H1 (cell line): ENCODE measurements around the gene PDE8B. TPM values are rescaled to one million over a fixed set of nuclear protein-coding genes. Genes with fewer than 3 reads are reported as not detected.

Experiments used
- CTCF ChIA-PET: fragments of 300-600 bp; sonication (Branson Sonifier 250); formaldehyde crosslinking; loops from one replicate; lab custom pipeline; 2021; ENCODE audit not compliant: partially characterized antibody; lab: Charles Lee
- POLR2A ChIA-PET: fragments of 300-600 bp; sonication (Branson Sonifier 250); formaldehyde crosslinking; loops from one replicate; lab custom pipeline; 2021; ENCODE audit warnings: inconsistent platforms; ENCODE audit not compliant: partially characterized antibody; lab: Charles Lee
- DNase-seq, 2 experiments: peaks; one replicate each; pipeline versions ENCODE4 v3.0.0 to v3.0.0-alpha.2; 2010 to 2022; ENCODE audit warnings: low spot score in 2 of 2, low read depth in 1 of 2, mixed read lengths in 1 of 2
- FAIRE-seq: peaks from 2 replicates; lab custom pipeline; 2011; peaks lifted over from hg19 to GRCh38; lab: Jason Lieb, UNC
- H2AFZ ChIP-seq: 2 replicates; pipeline ENCODE4 v1.8.1; 2012; ENCODE audit warnings: low read length, inconsistent platforms
- H2AK5ac ChIP-seq: 2 replicates; pipeline ENCODE4 v1.6.1; 2013; ENCODE audit warnings: low read depth, low read length
- H2BK120ac ChIP-seq: replicated peaks from 2 replicates; pipeline ENCODE3; 2013; ENCODE audit warnings: low read depth, low read length, inconsistent platforms
- H2BK12ac ChIP-seq: 2 replicates; pipeline ENCODE4 v1.6.1; 2013; ENCODE audit warnings: low read depth, low read length
- H2BK15ac ChIP-seq: 2 replicates; pipeline ENCODE4 v1.6.1; 2013; ENCODE audit warnings: low read length
- H2BK20ac ChIP-seq: 2 replicates; pipeline ENCODE4 v1.6.1; 2013; ENCODE audit warnings: low read length
- H2BK5ac ChIP-seq: 2 replicates; pipeline ENCODE4 v1.6.1; 2013; ENCODE audit warnings: low read depth, low read length
- H3K14ac ChIP-seq: 2 replicates; pipeline ENCODE4 v1.6.1; 2013; ENCODE audit warnings: inconsistent platforms; ENCODE audit not compliant: insufficient read length
- H3K18ac ChIP-seq: 2 replicates; pipeline ENCODE4 v1.6.1; 2013; ENCODE audit warnings: low read length; ENCODE audit errors: extremely low read depth
- H3K23ac ChIP-seq: 2 replicates; pipeline ENCODE4 v1.6.1; 2013; ENCODE audit warnings: inconsistent platforms; ENCODE audit not compliant: insufficient read length
- H3K23me2 ChIP-seq: 2 replicates; pipeline ENCODE4 v1.6.1; 2013; ENCODE audit warnings: low read depth, low read length
- H3K27ac ChIP-seq: 2 replicates; pipeline ENCODE4 v1.6.1; 2011; ENCODE audit warnings: low read depth, low read length, inconsistent platforms
- H3K27me3 ChIP-seq, 4 experiments: replicated peaks in 1 of 4; 1 replicate in 1 of 4; 2 replicates in 3 of 4; pipeline versions ENCODE4 v1.6.1 to v1.8.1; 2011 to 2013; ENCODE audit warnings: low read length in 3 of 4, mild to moderate bottlenecking in 3 of 4, inconsistent platforms in 2 of 4, mixed read lengths in 2 of 4, moderate library complexity in 1 of 4; ENCODE audit not compliant: control insufficient read depth in 3 of 4, insufficient read depth in 3 of 4; ENCODE audit errors: extremely low read depth in 1 of 4
- H3K36me3 ChIP-seq, 4 experiments: 2 replicates each; pipeline versions ENCODE4 v1.6.1 to v1.8.1; 2011 to 2013; ENCODE audit warnings: mild to moderate bottlenecking in 4 of 4, low read length in 3 of 4, moderate library complexity in 2 of 4, control low read depth in 1 of 4, inconsistent platforms in 1 of 4; ENCODE audit not compliant: insufficient read depth in 4 of 4, control insufficient read depth in 2 of 4
- H3K4ac ChIP-seq: replicated peaks from 2 replicates; pipeline ENCODE3; 2013; ENCODE audit warnings: low read length, low read depth, mixed read lengths, inconsistent platforms; ENCODE audit not compliant: insufficient read length
- H3K4me1 ChIP-seq, 4 experiments: replicated peaks in 1 of 4; 1 replicate in 1 of 4; 2 replicates in 3 of 4; pipeline versions ENCODE4 v1.6.1 to v1.8.1; 2011 to 2013; ENCODE audit warnings: low read length in 3 of 4, inconsistent platforms in 2 of 4, mixed read lengths in 1 of 4; ENCODE audit not compliant: insufficient read depth in 4 of 4, control insufficient read depth in 3 of 4
- H3K4me2 ChIP-seq, 2 experiments: 2 replicates each; pipeline versions ENCODE4 v1.6.1 to v1.8.1; 2011 to 2013; ENCODE audit warnings: low read depth in 2 of 2, low read length in 2 of 2, control low read depth in 1 of 2, inconsistent platforms in 1 of 2, mild to moderate bottlenecking in 1 of 2; ENCODE audit not compliant: insufficient read depth in 1 of 2
- H3K4me3 ChIP-seq, 4 experiments: fragments of 200-600, 300-600 bp in 1 of 4; sonication (generic), shearing (Covaris generic), sonication (Bioruptor Twin) in 1 of 4; 2 replicates each; pipeline versions ENCODE4 v1.5.1 to v1.8.1; 2011 to 2016; ENCODE audit warnings: low read length in 4 of 4, low read depth in 3 of 4, control low read depth in 2 of 4, inconsistent platforms in 2 of 4, mild to moderate bottlenecking in 2 of 4, mixed read lengths in 1 of 4, moderate library complexity in 1 of 4; ENCODE audit not compliant: insufficient read depth in 2 of 4; ENCODE audit errors: extremely low read depth in 1 of 4
- H3K56ac ChIP-seq: replicated peaks from 2 replicates; pipeline ENCODE3; 2013; ENCODE audit warnings: low read depth, mild to moderate bottlenecking, mixed read lengths, low read length, inconsistent platforms; ENCODE audit not compliant: insufficient read length
- H3K79me1 ChIP-seq: 2 replicates; pipeline ENCODE4 v1.6.1; 2013; ENCODE audit warnings: low read depth, low read length, control low read depth
- H3K79me2 ChIP-seq, 2 experiments: 2 replicates each; pipeline versions ENCODE4 v1.6.1 to v1.8.1; 2012 to 2013; ENCODE audit warnings: low read length in 2 of 2, mild to moderate bottlenecking in 2 of 2, inconsistent platforms in 1 of 2; ENCODE audit not compliant: insufficient read depth in 2 of 2, control insufficient read depth in 1 of 2
- H3K9ac ChIP-seq, 4 experiments: replicated peaks in 1 of 4; 1 replicate in 1 of 4; 2 replicates in 3 of 4; pipeline versions ENCODE4 v1.6.1 to v1.8.1; 2011 to 2013; ENCODE audit warnings: low read depth in 3 of 4, low read length in 3 of 4, control low read depth in 2 of 4, mild to moderate bottlenecking in 2 of 4, moderate library complexity in 2 of 4, inconsistent platforms in 1 of 4; ENCODE audit errors: extremely low read depth in 1 of 4
- H3K9me3 ChIP-seq, 2 experiments: 2 replicates each; pipeline versions ENCODE4 v1.6.1 to v1.8.1; 2012 to 2013; ENCODE audit warnings: mild to moderate bottlenecking in 2 of 2, moderate library complexity in 2 of 2, control low read depth in 1 of 2, inconsistent platforms in 1 of 2, low read depth in 1 of 2, low read length in 1 of 2, mixed read lengths in 1 of 2; ENCODE audit not compliant: insufficient read depth in 2 of 2
- H4K20me1 ChIP-seq, 2 experiments: replicated peaks in 1 of 2; 2 replicates each; pipeline versions ENCODE3 to v1.8.1; 2011 to 2013; ENCODE audit warnings: inconsistent platforms in 2 of 2, low read length in 2 of 2, mild to moderate bottlenecking in 1 of 2; ENCODE audit not compliant: insufficient read depth in 2 of 2, control insufficient read depth in 1 of 2
- H4K5ac ChIP-seq: 2 replicates; pipeline ENCODE4 v1.6.1; 2013; ENCODE audit warnings: low read length, low read depth, mixed read lengths, inconsistent platforms; ENCODE audit not compliant: insufficient read length
- H4K8ac ChIP-seq: 2 replicates; pipeline ENCODE4 v1.8.0; 2013; ENCODE audit warnings: mild to moderate bottlenecking, moderate library complexity, low read length, inconsistent platforms; ENCODE audit not compliant: insufficient read depth; ENCODE audit errors: extremely low read depth
- H4K91ac ChIP-seq: replicated peaks from 2 replicates; pipeline ENCODE3; 2013; ENCODE audit warnings: low read length, mixed read lengths, inconsistent platforms; ENCODE audit not compliant: insufficient read length
- CHD1 ChIP-seq: IDR thresholded peaks from 2 replicates; pipeline ENCODE4 v1.6.1; 2012; ENCODE audit warnings: low read depth, low read length, improper control_type of control experiment
- CHD2 ChIP-seq: IDR thresholded peaks from 2 replicates; pipeline ENCODE4 v1.6.1; 2012; ENCODE audit warnings: low read length, improper control_type of control experiment
- CTBP2 ChIP-seq: IDR thresholded peaks from 2 replicates; pipeline ENCODE4 v1.7.0; 2011; ENCODE audit warnings: borderline replicate concordance, mild to moderate bottlenecking, moderate library complexity, mixed read lengths, low read length; ENCODE audit not compliant: insufficient read depth, insufficient read length
- EZH2 ChIP-seq: fragments of 200-600 bp; sonication (generic); IDR thresholded peaks from 2 replicates; pipeline ENCODE4 v1.7.1; 2012; ENCODE audit warnings: low read depth, mild to moderate bottlenecking, moderate library complexity, low read length, inconsistent platforms; ENCODE audit not compliant: severe bottlenecking
- FOSL1 ChIP-seq: IDR thresholded peaks from 2 replicates; pipeline ENCODE4 v1.6.1; 2011; ENCODE audit warnings: mild to moderate bottlenecking, low read depth, low read length, moderate library complexity; ENCODE audit not compliant: insufficient read depth
- GABPA ChIP-seq: IDR thresholded peaks from 2 replicates; pipeline ENCODE4 v1.6.1; 2011; ENCODE audit warnings: mild to moderate bottlenecking, low read length, moderate library complexity, borderline replicate concordance; ENCODE audit not compliant: insufficient read depth
- JUND ChIP-seq: IDR thresholded peaks from 2 replicates; pipeline ENCODE4 v1.6.1; 2011; ENCODE audit warnings: mild to moderate bottlenecking, improper control_type of control experiment, low read length
- KDM5A ChIP-seq: fragments of 200-600 bp; IDR thresholded peaks from 2 replicates; pipeline ENCODE4 v1.7.1; 2012; ENCODE audit warnings: mild to moderate bottlenecking, low read length, inconsistent platforms, mixed read lengths
- MAX ChIP-seq: IDR thresholded peaks from 2 replicates; pipeline ENCODE4 v1.6.1; 2012; ENCODE audit warnings: inconsistent platforms
- POLR2AphosphoS5 ChIP-seq: IDR thresholded peaks from 2 replicates; pipeline ENCODE4 v1.6.1; 2011; ENCODE audit warnings: low read depth, low read length
- RAD21 ChIP-seq, 2 experiments: IDR thresholded peaks in 1 of 2; conservative IDR thresholded peaks in 1 of 2; 2 replicates each; pipeline ENCODE4 v1.6.1; 2011; ENCODE audit warnings: low read depth in 2 of 2, low read length in 2 of 2, improper control_type of control experiment in 1 of 2, inconsistent platforms in 1 of 2, mild to moderate bottlenecking in 1 of 2, moderate library complexity in 1 of 2
- RXRA ChIP-seq: IDR thresholded peaks from 2 replicates; pipeline ENCODE4 v1.6.1; 2011; ENCODE audit warnings: low read depth, mild to moderate bottlenecking, low read length, moderate library complexity; ENCODE audit not compliant: insufficient read depth
- SIRT6 ChIP-seq: IDR thresholded peaks from one replicate; pipeline ENCODE4 v1.7.1; 2012; ENCODE audit warnings: low read length, inconsistent platforms
- SIX5 ChIP-seq: IDR thresholded peaks from 2 replicates; pipeline ENCODE4 v1.6.1; 2011; ENCODE audit warnings: mild to moderate bottlenecking, low read depth, low read length
- SP4 ChIP-seq: IDR thresholded peaks from 2 replicates; pipeline ENCODE4 v1.6.1; 2012; ENCODE audit warnings: low read length, inconsistent platforms
- polyA plus RNA-seq, 7 experiments: library from polyadenylated mRNA; depleted of rRNA in 3 of 7; stranded (reverse) in 5 of 7; unstranded in 2 of 7; fragments of >200 nt in 5 of 7; fragments of 200-250 nt in 2 of 7; gene quantifications; 1 replicate in 5 of 7; 2 replicates in 1 of 7; 4 replicates in 1 of 7; pipeline versions ENCODE4 v1.2.1 to v1.2.3, GENCODE V29; 2011 to 2013; ENCODE audit warnings: missing spikeins in 2 of 7, mixed read lengths in 2 of 7
- total RNA-seq: library from RNA; stranded (reverse); fragmentation: NEBNext Ultra II Directional; extraction: Animal tissue kit (Norgen Biotek cat#: 25700); gene quantifications from 2 replicates; pipeline ENCODE4 v1.2.1, GENCODE V29; 2021

PDE8B gene
- total and polyA plus RNA-seq, 2 of the 8 experiments (the other 6 are each of a cell fraction or from before 2014, with no cell fraction given), result 0.32 to 1.1 TPM

GRCh38 chr5:77175231-77175630 lies 35.2 kb upstream of the PDE8B start:
- Histone ChIP-seq H4K5ac (no peak overlapping the region), H3K79me2 (no peaks in the 10 kb centered on the region), H3K23me2 (peaks cover 4% of the 10 kb centered on the region; the same call in 1 of the 2 replicates), H2BK20ac (no peak overlapping the region), H3K27ac (no peak overlapping the region), H3K79me1 (no peaks in the 10 kb centered on the region), H2BK15ac (no peak overlapping the region), H4K91ac (no peak overlapping the region), H2BK5ac (no peak overlapping the region), H3K4me2 (no peak overlapping the region), H2BK120ac (no peak overlapping the region), H3K9me3 (no peaks in the 10 kb centered on the region), H3K4ac (no peak overlapping the region), H3K23ac (no peak overlapping the region), H3K27me3 (peaks cover under 1 to 10% (median 7%) of the 10 kb centered on the region in 4 experiments), H4K8ac (no peak overlapping the region), H3K56ac (no peak overlapping the region), H2AK5ac (no peak overlapping the region), H3K4me1 (peaks cover 0 to 6% (median 0%) of the 10 kb centered on the region in 4 experiments; a peak in 1 of 7 replicates), H3K9ac (no peak overlapping the region), H3K36me3 (no peaks in the 10 kb centered on the region), H2BK12ac (no peak overlapping the region), H2AFZ (no peak overlapping the region), H4K20me1 (no peaks in the 10 kb centered on the region), H3K4me3 (no peak overlapping the region), H3K14ac (no peak overlapping the region), H3K18ac (no peak overlapping the region)
- no peak for DNase-seq
- POLR2A ChIA-PET, result interaction anchor here (1.2 kb wide), 1 partner anchor 18 kb away, joined by 3 read pairs; no protein-coding TSS in a partner anchor
- CTCF ChIA-PET, result interaction anchor here (1.1 to 1.3 kb wide), 2 partner anchors 43 to 351 kb away, joined by 3 to 4 read pairs; no protein-coding TSS in a partner anchor
- FAIRE-seq, result peak; percentile 42
- TF ChIP-seq CTBP2 (no peak), POLR2AphosphoS5 (no peak), SP4 (no peak), SIX5 (no peak), RXRA (no peak), MAX (no peak), RAD21 (IDR thresholded peaks at IDR 0.05 in 1 of 2, conservative IDR thresholded peaks at IDR 0.05 in 1 of 2; ENCODE audit: low read depth in 2 of 2, low read length in 2 of 2) (no peak), JUND (no peak), GABPA (no peak), EZH2 (no peak), CHD2 (no peak), KDM5A (no peak), SIRT6 (no peak), FOSL1 (no peak), CHD1 (no peak)
